OCI-LY7 (cell line): Measurements from ENCODE around the gene ABR. TPM values are rescaled to one million over a fixed set of nuclear protein-coding genes. Genes with fewer than 3 reads are reported as not detected.
A peak's percentile ranks its signal among the peaks of the same experiment; 100 is the strongest.

Experiments used
- BruUV-seq: library from RNA; stranded (reverse); fragments of 400-500 nt; replicated peaks from 2 replicates; lab custom pipeline; 2021; lab: Mats Ljungman, UMichigan
- CTCF ChIA-PET: fragments of 300-600 bp; sonication (Branson Sonifier 250); formaldehyde crosslinking; loops from one replicate; lab custom pipeline; 2022; ENCODE audit warnings: antibody characterized with exemption; ENCODE audit not compliant: unreplicated experiment; lab: Charles Lee
- POLR2A ChIA-PET: fragments of 300-600 bp; sonication (Branson Sonifier 250); formaldehyde crosslinking; loops from one replicate; lab custom pipeline; 2022; ENCODE audit warnings: antibody characterized with exemption; lab: Charles Lee
- DNase-seq: peaks from one replicate; pipeline ENCODE4 v3.0.0-alpha.2; 2015; ENCODE audit warnings: low spot score
- H2AFZ ChIP-seq: fragments of 200-600 bp; sonication (generic), shearing (Covaris generic); 2 replicates; pipeline ENCODE4 v1.6.1; 2014; ENCODE audit warnings: mild to moderate bottlenecking, antibody characterized with exemption, low read length, moderate library complexity
- H3K27ac ChIP-seq: fragments of 200-600 bp; sonication (generic); 2 replicates; pipeline ENCODE4 v1.5.1; 2014; ENCODE audit warnings: mixed run types, low read depth, mild to moderate bottlenecking, moderate library complexity, low read length, inconsistent platforms; ENCODE audit not compliant: poor library complexity, severe bottlenecking
- H3K36me3 ChIP-seq: fragments of 200-600 bp; sonication (generic); 2 replicates; pipeline ENCODE4 v1.6.1; 2014; ENCODE audit warnings: mild to moderate bottlenecking, antibody characterized with exemption, low read length, moderate library complexity, mixed read lengths; ENCODE audit not compliant: insufficient read depth
- H3K4me1 ChIP-seq: fragments of 200-600 bp; sonication (generic); 2 replicates; pipeline ENCODE4 v1.5.1; 2014; ENCODE audit warnings: mild to moderate bottlenecking, low read length; ENCODE audit not compliant: insufficient read depth, poor library complexity, severe bottlenecking
- H3K4me2 ChIP-seq: fragments of 200-600 bp; sonication (generic); 2 replicates; pipeline ENCODE4 v1.6.1; 2014; ENCODE audit warnings: mild to moderate bottlenecking, low read length
- H3K4me3 ChIP-seq: fragments of 200-600 bp; sonication (generic); 2 replicates; pipeline ENCODE4 v1.5.1; 2014; ENCODE audit warnings: mild to moderate bottlenecking, low read depth, low read length; ENCODE audit not compliant: poor library complexity, severe bottlenecking
- H3K79me2 ChIP-seq: fragments of 200-600 bp; sonication (generic); 2 replicates; pipeline ENCODE4 v1.6.1; 2016; ENCODE audit warnings: low read depth, mild to moderate bottlenecking, low read length, moderate library complexity, mixed read lengths; ENCODE audit not compliant: insufficient read depth
- H3K9me2 ChIP-seq: fragments of 200-600 bp; sonication (generic); 2 replicates; pipeline ENCODE4 v1.6.1; 2016; ENCODE audit warnings: mild to moderate bottlenecking, low read length, mixed read lengths; ENCODE audit not compliant: insufficient read depth
- H3K9me3 ChIP-seq: fragments of 200-600 bp; sonication (generic); 2 replicates; pipeline ENCODE4 v1.6.1; 2014; ENCODE audit warnings: mild to moderate bottlenecking, mixed run types, low read length, mixed read lengths
- H4K20me1 ChIP-seq: fragments of 200-600 bp; sonication (generic); 2 replicates; pipeline ENCODE4 v1.6.1; 2014; ENCODE audit warnings: mild to moderate bottlenecking, antibody characterized with exemption, low read length, moderate library complexity, mixed read lengths; ENCODE audit not compliant: insufficient read depth
- EZH2phosphoT487 ChIP-seq: fragments of 200-600 bp; sonication (generic); IDR thresholded peaks from 2 replicates; pipeline ENCODE4 v1.6.1; 2018; ENCODE audit warnings: low read depth, borderline replicate concordance, mild to moderate bottlenecking, mixed run types, antibody characterized with exemption, low read length, moderate library complexity, mixed read lengths
- intact Hi-C: fragments of 100-400 bp; cut with micrococcal nuclease; formaldehyde crosslinking; loops from one replicate; pipeline ENCODE4 v1.10.0; 2022; ENCODE audit not compliant: unreplicated experiment
- total RNA-seq, 2 experiments: library from RNA; depleted of rRNA in 1 of 2; stranded (reverse); fragments of >200 nt in 1 of 2; shearing (Covaris generic) in 1 of 2; gene quantifications; 2 replicates each; pipeline ENCODE4 v1.2.3, GENCODE V29; 2014 to 2022
- TF ChIP-seq, protein P1 (sequence below): fragments of 200-600 bp; sonication (generic); conservative IDR thresholded peaks from 2 replicates; pipeline ENCODE4 v1.5.1; 2014; ENCODE audit warnings: mild to moderate bottlenecking, antibody characterized with exemption, low read length, moderate library complexity, mixed read lengths

ABR gene
- total RNA-seq, 2 experiments from 2014 or later, result 164 to 181 TPM

DNA sequence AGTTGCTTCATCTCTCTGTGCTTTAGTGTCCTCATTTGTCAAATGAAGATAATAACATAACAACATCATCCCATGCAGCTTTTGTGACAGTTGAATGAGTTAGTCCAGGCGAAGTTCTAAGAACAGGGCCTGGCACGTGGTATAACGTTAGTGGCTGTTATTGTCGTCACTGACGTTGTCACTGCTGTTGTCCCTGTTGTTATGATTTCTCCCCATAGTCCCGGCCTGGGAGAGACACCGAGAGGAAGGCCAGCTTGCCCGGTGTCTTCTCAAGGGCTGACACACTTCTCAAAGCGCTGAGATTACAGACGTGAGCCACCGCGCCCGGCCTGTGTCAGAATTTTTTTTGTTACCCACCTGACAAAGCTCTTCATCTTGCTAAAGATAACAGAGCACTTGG, 29.9 kb downstream of the ABR start:
- intact Hi-C loops, result no loop called here
- POLR2A ChIA-PET, result no interaction called here
- H3K4me2 ChIP-seq, result no peak overlapping the region
- H3K79me2 ChIP-seq, result peaks cover 35% of the 10 kb centered on the region
- CTCF ChIA-PET, result no interaction called here
- H3K36me3 ChIP-seq, result peaks cover 34% of the 10 kb centered on the region
- DNase-seq, result no peak
- H2AFZ ChIP-seq, result no peak overlapping the region
- no peak overlapping the region for H3K27ac ChIP-seq
- H3K9me3 ChIP-seq, result no peaks in the 10 kb centered on the region
- H3K9me2 ChIP-seq, result no peaks in the 10 kb centered on the region
- no peak overlapping the region for H3K4me3 ChIP-seq
- BruUV-seq, result no TSS peak
- TF ChIP-seq EZH2phosphoT487, result no peak
- TF ChIP-seq, protein P1, sequence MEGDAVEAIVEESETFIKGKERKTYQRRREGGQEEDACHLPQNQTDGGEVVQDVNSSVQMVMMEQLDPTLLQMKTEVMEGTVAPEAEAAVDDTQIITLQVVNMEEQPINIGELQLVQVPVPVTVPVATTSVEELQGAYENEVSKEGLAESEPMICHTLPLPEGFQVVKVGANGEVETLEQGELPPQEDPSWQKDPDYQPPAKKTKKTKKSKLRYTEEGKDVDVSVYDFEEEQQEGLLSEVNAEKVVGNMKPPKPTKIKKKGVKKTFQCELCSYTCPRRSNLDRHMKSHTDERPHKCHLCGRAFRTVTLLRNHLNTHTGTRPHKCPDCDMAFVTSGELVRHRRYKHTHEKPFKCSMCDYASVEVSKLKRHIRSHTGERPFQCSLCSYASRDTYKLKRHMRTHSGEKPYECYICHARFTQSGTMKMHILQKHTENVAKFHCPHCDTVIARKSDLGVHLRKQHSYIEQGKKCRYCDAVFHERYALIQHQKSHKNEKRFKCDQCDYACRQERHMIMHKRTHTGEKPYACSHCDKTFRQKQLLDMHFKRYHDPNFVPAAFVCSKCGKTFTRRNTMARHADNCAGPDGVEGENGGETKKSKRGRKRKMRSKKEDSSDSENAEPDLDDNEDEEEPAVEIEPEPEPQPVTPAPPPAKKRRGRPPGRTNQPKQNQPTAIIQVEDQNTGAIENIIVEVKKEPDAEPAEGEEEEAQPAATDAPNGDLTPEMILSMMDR, result no peak
- H3K4me1 ChIP-seq, result no peaks in the 10 kb centered on the region
- H4K20me1 ChIP-seq, result no peaks in the 10 kb centered on the region

DNA sequence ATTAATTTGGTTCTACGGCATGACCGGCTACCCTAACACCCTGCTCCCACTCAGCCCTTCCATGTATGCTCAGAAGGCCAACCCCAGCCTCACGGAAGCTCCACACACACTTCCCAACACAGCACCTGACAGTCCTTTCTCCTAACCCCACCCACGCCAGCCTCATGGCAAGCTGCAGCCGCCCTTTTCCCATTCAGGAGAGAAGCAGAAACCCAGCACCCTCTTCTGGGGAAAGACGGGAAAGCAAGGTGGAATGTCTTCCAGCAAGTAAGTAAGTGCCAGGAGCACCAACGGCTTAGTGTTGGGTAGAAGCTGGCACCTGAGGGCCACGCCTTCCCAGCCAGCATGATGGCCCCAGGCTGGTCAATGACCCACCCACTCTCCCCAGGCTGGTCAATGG, 32.1 kb downstream of the ABR start:
- Histone ChIP-seq H4K20me1 (peaks cover 8% of the 10 kb centered on the region; the same call in 1 of the 2 replicates), H3K4me2 (no peak overlapping the region), H3K27ac (no peak overlapping the region), H3K36me3 (peaks cover 24% of the 10 kb centered on the region), H3K4me3 (no peak overlapping the region), H2AFZ (no peak overlapping the region), H3K4me1 (no peaks in the 10 kb centered on the region), H3K9me3 (no peaks in the 10 kb centered on the region), H3K79me2 (peaks cover 42% of the 10 kb centered on the region), H3K9me2 (no peaks in the 10 kb centered on the region)
- BruUV-seq, result no TSS peak
- ChIA-PET POLR2A (no interaction called here), CTCF (no interaction called here)
- no peak for TF ChIP-seq EZH2phosphoT487
- TF ChIP-seq, protein P1, result 0 out of 2 replicates have a peak, but pooled peaks have one; percentile 15
- intact Hi-C loops, result no loop called here
- DNase-seq, result no peak

GRCh38 chr17:1146561-1147265, 33.1 kb downstream of the ABR start:
- CTCF ChIA-PET, result no interaction called here

More at GRCh38 chr17:1146561-1147265, 33.1 kb downstream of the ABR start:
- Histone ChIP-seq H3K9me3 (no peaks in the 10 kb centered on the region), H2AFZ (no peak overlapping the region), H3K4me2 (no peak overlapping the region), H3K9me2 (no peaks in the 10 kb centered on the region), H3K79me2 (peaks cover 42% of the 10 kb centered on the region), H3K36me3 (peaks cover 20% of the 10 kb centered on the region), H3K27ac (no peak overlapping the region), H3K4me1 (no peaks in the 10 kb centered on the region), H4K20me1 (peaks cover 8% of the 10 kb centered on the region; the same call in 1 of the 2 replicates), H3K4me3 (no peak overlapping the region)
- TF ChIP-seq EZH2phosphoT487, result no peak
- TF ChIP-seq, protein P1, result no peak
- POLR2A ChIA-PET, result no interaction called here
- DNase-seq, result no peak
- BruUV-seq, result no TSS peak
- intact Hi-C loops, result no loop called here
